Measurements from ENCODE around the gene CHRNB1.
"Not testable (repeated sequence)": the region's sequence is repeated elsewhere in the genome, so short reads cannot be mapped to it uniquely, and the experiment has no call there.

DNA sequence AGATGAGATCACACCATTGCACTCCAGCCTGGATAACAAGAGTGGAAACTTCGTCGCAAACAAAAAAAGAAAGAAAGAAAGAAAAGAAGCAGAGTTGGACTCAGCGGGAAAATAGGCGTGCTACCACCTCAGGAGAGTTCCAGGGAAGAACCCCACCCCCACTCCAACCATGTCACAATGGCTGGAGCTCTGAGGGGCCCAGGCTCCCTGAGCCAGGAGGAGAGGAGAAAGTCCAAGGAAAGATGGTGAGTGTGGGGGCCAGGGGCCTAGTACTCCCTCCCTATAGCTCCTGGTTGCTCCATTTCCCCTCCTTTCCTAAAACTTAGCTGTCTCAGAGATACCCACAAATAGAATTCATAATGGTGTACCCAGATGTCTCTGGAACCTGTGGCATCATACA is 36.4 kb downstream of the CHRNB1 start, which contains the start of gene SLC35G6:
- TF ChIP-seq CTCF, EZH2 (IDR thresholded peaks at IDR 0.05): not testable (repeated sequence)
